GM18870 (cell line): ENCODE data around the gene GYS1.
"Not testable (repeated sequence)": the region's sequence is repeated elsewhere in the genome, so short reads cannot be mapped to it uniquely, and the experiment has no call there.

Source experiments
- ATAC-seq: cut with Tn5 transposase; IDR thresholded peaks from one replicate; pipeline ENCODE4 v1.9.1; 2021; ENCODE audit warnings: moderate library complexity; ENCODE audit not compliant: unreplicated experiment

GYS1 gene

DNA sequence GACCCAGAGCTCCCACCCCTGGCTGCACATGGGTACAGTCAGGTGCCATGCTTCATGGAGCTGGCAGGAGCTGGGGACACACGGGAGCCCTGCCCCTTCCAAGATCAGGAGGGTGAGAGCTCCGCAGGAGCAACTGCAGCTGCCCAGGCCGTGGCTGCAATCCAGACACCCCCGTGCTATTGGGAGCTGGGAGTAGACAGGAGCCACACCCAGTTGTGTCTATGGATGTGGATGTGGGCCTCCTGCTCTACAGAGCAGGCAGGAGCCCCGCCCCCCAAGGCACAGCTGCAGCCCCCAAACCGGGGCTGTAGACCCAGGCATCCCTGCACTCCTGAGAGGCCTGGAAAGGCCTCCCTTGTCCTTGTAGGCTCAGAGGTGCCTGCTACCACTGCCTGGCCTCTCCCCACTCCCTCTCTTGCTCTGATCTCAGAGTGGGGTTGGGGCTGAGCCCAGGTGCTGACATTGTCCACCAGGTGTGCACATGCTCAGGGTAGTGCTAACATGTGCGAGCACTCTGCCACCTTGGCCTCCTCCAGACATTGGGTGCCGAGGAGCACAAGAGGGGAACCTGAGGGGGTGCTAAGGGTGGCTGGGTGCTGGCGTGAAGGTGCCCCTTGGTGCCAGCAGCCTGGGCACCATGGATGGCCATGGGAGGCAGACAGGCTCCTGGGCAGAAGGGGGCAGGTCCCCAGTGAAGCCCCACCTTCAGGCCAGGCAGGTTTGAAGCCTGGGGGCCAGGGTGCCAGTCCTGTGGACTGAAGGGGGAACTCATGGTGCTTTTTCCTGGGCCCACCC lies 46.4 kb downstream of the GYS1 start:
- no peak for ATAC-seq

- ATAC-seq, result no peak
These were observed 47.3 kb downstream of the GYS1 start for GRCh38 chr19:48945817-48946216.

- no peak for ATAC-seq
These were observed 47.7 kb downstream of the GYS1 start for GRCh38 chr19:48945415-48945814.

DNA sequence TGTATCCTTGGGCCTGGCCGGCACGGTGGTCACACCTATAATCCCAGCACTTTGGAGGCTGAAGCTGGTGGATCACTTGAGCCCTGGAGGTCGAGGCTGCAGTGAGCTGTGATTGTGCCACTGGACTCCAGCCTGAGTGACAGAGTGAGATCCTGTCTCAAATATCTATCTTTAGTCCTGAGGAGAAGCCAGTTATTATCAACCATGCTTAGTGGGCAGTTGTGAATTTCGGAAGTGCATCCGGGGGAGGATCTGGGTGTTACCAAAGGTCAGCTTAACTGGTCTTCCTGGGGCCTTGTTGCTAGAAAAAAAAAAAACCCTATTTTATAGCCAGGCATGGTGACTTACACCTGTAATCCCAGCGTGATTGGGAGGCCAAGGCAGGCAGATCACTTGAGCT lies 50.0 kb downstream of the GYS1 start:
- ATAC-seq, result no peak

DNA sequence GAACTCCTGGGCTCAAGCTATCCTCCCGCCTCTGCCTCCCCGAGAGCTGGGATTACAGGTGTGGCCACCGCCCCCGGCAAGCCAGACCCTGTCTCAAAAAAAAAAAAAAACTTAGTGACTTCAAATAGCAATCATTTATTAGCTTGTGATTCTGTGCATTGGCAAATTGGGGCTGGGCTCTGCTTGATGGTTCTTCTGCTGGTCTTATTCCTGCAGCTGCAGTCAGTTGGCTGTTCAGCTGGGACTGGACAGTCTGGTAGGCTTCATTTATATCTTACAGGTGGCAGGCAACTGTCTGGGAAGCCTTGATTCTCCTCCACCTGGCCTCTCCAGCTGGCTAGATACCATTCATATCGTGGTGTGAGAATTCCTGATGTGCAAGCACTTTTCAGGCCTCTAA lies 52.2 kb downstream of the GYS1 start:
- ATAC-seq, result no peak

GRCh38 chr19:48938256-48938655 lies 54.9 kb downstream of the GYS1 start:
- no peak for ATAC-seq

- no peak for ATAC-seq
These were observed 57.2 kb downstream of the GYS1 start for GRCh38 chr19:48935864-48936263.

DNA sequence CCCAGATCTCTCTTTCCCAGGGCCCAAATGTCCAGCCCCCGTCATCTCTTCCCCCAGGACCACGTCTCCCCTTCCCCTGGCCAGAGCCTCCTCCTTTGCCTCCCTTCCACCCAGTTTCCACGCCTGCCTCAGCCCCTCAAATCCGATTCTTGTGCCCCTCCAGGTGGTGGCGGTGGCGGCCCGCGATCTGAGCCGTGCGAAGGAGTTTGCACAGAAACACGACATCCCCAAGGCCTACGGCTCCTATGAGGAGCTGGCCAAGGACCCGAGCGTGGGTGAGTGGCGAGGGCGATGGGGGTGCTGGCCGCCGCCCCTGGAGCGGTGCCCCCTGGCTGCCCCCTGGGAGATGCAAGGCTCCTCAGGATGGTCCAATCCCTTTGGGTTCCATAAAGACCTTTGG lies 58.3 kb downstream of the GYS1 start:
- ATAC-seq, result no peak

DNA sequence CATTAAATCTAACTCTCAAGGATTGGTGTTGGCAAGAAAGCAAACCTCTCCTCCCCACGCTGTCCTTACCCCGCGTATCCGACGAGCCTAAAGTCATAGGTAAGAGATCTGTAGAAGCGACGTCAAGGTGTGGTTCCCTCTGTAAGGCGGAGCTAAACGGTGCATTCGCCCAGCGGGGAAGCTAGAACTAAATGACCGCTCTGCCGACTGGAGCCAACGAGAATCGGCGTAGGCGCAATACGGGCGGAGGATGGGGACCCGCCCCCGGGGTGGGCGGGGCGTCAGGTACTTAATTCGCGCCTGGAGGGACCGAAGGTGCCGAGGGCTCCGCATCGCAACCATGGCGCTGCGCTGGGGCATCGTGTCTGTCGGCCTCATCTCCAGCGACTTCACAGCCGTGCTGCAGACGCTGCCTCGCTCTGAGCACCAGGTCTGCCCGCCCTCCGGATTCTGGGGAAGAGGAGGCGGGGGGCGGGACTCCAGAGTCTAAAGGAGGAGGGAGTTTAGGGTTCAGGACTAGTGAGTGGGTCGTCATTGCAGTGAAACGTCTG lies 59.7 kb downstream of the GYS1 start, which contains the start of gene DHDH:
DHDH (plus strand) TSS at position 318 of the 551 bp plus-strand sequence; CDS start at position 341, 23 bp downstream.
- no peak for ATAC-seq

DNA sequence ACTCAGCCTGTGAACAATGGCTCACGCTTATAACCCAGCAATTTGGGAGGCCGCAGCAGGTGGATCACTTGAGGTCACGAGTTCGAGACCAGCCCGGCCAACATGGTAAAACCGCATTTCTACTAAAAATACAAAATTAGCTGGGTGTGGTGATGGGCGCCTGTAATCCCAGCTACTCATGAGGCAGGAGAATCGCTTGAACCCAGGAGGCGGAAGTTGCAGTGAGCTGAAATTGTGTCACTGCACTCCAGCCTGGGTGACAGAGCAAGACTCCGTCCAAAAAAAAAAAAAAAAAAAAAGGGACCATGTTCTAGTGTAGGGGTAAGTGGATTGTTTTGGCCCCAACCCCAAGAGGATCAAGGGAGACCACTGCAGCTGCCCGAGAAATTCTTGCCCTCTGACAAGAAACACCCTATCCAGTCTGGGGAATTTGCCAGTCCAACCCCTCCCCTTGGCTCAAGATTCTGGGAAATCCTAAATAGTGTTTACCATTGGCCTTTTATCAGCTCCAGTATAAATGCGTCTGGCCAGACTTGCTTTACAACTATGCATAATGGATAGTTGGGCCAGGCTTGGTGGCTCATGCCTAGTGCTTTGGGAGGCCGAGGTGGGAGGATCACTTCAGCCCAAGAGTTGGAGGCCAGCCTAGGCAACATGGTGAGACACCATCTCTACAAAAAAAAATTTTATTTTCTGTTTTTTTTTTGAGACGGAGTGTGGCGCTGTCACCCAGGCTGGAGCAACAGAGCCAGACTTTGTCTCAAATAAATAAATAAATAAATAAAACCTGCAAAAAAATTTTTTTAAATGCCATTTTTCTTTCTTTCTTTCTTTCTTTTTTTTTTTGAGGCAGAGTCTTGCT lies 64.7 kb downstream of the GYS1 start:
- ATAC-seq, result no peak

DNA sequence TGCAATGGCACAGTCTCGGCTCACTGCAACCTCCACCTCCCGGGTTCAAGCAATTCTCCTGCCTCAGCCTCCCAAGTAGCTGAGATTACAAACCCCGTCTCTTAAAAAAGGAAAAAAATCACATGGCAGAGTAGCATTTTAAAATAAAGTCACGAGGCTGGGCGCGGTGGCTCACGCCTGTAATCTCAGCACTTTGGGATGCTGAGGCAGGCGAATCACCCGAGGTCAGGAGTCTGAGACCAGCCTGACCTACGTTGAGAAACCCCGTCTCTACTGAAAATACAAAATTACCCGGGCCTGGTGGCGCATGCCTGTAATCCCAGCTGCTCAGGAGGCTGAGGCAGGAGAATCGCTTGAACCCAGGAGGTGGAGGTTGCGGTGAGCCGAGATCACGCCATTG lies 65.4 kb downstream of the GYS1 start:
- not testable (repeated sequence) for ATAC-seq

DNA sequence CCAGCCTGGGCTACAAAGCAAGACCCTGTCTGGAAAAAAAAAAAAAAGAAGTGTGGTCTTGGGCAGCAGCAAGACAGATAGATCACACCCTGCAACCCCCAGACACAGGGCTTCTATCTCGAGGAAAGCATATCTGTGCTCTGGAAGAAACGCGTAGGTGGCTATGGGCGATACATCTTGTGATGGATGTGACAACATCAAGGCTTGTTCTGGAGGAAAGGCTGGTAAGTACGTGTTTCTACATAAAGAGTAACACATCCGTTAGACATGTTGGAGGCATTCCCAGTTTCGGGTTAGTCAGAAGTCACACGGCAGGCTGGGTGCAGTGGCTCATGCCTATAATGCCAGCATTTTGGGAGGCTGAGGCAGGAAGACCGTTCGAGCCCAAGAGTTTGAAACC lies 66.2 kb downstream of the GYS1 start:
- no peak for ATAC-seq

DNA sequence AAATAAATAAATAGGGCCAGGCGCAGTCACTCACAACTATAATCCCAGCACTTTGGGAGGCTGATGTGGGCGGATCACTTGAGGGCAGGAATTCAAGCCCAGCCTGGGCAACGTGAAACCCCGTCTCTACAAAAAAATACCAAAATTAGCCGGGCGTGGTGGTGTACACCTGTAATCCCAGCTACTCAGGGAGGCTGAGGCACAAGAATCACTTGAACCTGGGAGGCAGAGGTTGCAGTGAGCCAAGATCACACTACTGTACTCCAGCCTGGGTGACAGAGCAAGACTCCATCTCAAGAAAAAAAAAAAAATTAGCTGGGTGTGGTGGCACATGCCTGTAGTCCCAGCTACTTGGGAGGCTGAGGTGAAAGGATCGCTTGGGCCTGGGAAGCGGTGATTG lies 67.2 kb downstream of the GYS1 start:
- ATAC-seq, result not testable (repeated sequence)

- no peak for ATAC-seq
These were observed 67.8 kb downstream of the GYS1 start for GRCh38 chr19:48925240-48925843.

- ATAC-seq, result no peak
These were observed 70.3 kb downstream of the GYS1 start for GRCh38 chr19:48922548-48923490.

DNA sequence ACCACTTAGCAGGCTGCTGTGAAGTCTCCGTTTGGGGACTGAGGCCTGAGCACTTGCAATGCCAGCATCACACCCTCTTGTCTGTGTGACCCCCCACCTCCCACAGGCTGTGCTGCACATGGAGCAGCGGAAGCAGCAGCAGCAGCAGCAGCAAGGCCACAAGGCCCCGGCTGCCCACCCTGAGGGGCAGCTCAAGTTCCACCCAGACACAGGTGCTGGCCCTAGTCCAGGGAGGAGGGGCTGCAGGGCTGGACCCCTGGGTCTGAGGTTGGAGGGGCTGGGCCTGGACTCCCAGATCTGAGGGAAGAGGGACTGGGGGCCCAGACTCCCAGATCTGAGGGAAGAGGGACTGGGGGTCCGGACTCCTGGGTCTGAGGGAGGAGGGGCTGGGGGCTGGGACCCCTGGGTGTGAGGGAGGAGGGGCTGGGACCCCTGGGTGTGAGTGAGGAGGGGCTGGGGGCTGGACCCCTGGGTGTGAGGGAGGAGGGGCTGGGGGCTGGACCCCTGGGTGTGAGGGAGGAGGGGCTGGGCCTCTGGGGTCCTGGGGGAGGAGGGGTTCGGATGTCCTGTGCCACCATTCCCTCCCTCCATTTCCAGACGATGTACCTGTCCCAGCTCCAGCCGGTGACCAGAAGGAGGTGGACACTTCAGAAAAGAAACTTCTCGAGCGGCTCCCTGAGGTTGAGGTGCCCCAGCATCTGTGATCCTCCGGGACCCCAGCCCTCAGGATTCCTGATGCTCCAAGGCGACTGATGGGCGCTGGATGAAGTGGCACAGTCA lies 71.2 kb downstream of the GYS1 start:
- ATAC-seq, result no peak

DNA sequence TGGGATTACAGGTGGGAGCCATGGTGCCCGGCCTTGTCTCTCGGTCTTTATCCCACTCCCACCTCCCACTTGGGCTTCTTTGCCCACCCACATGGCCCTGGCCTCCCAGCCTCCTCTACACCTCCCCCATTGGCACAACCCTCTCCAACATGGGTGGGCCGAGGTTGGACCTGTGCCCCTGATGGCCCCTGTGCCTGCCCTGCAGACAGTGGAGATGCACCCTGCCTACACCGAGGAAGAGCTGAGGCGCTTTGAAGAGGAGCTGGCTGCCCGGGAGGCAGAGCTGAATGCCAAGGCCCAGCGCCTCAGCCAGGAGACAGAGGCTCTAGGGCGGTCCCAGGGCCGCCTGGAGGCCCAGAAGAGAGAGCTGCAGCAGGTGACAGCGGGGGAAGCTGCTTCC lies 72.2 kb downstream of the GYS1 start:
- ATAC-seq, result no peak

DNA sequence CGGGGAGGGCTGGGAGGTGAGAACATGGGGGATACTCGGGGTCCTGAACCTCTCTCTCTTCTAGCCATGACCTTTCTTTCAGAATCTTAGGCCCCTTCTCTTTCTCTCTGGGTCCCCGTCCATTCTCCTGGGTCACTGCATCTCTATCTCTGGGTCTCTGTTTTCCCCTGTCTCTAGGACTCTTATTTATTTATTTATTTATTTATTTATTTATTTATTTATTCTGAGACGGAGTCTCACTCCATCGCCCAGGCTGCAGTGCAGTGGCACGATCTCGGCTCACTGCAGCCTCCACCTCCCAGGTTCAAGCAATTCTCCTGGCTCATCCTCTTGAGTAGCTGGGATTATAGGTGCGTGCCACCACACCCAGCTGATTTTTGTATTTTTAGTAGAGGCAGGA lies 73.8 kb downstream of the GYS1 start:
- not testable (repeated sequence) for ATAC-seq

GRCh38 chr19:48918801-48919247 lies 74.3 kb downstream of the GYS1 start:
- ATAC-seq, result no peak
